Transverse colon (tissue), 4 donors: ENCODE results near the gene SNTG2. TPM values are rescaled to one million over a fixed set of nuclear protein-coding genes. Genes with fewer than 3 reads are reported as not detected.

Source experiments
- DNase-seq: peaks from one replicate; pipeline ENCODE4 v3.0.0-alpha.2; 2019
- H3K27ac ChIP-seq, 4 donors: fragments of 200-600 bp; sonication (generic); 2 replicates each; pipeline ENCODE4 v1.5.1; 2016 to 2018; ENCODE audit warnings: inconsistent platforms in 4 of 4
- H3K27me3 ChIP-seq: fragments of 200-600 bp; sonication (generic); 2 replicates; pipeline ENCODE4 v1.5.1; 2017; ENCODE audit warnings: inconsistent platforms
- H3K36me3 ChIP-seq, 4 donors: fragments of 200-600 bp; sonication (generic); 2 replicates each; pipeline ENCODE4 v1.5.1; 2017 to 2019; ENCODE audit warnings: inconsistent platforms in 4 of 4
- H3K4me1 ChIP-seq, 4 donors: fragments of 200-600 bp; sonication (generic); 2 replicates each; pipeline ENCODE4 v1.5.1; 2017 to 2020; ENCODE audit warnings: inconsistent platforms in 4 of 4
- H3K4me3 ChIP-seq, 4 donors: fragments of 200-600 bp; sonication (generic); 1 replicate in 1 of 4; 2 replicates in 3 of 4; pipeline versions ENCODE4 v1.5.1 to v1.6.1; 2017 to 2019; ENCODE audit warnings: inconsistent platforms in 4 of 4
- H3K9me3 ChIP-seq, 2 donors: fragments of 200-600 bp; sonication (generic); 2 replicates each; pipeline ENCODE4 v1.5.1; 2017 to 2019; ENCODE audit warnings: inconsistent platforms in 2 of 2
- CTCF ChIP-seq, 5 experiments: fragments of 200-600 bp in 3 of 5; fragments of 450-650 bp in 2 of 5; sonication (generic) in 3 of 5; IDR thresholded peaks; 1 replicate in 2 of 5; 2 replicates in 3 of 5; pipeline ENCODE4 v1.5.1; 2016 to 2017; ENCODE audit warnings: antibody characterized with exemption in 5 of 5, inconsistent platforms in 3 of 5, mild to moderate bottlenecking in 2 of 5, moderate library complexity in 1 of 5
- EP300 ChIP-seq: sonication (generic); formaldehyde crosslinking; IDR thresholded peaks from one replicate; pipeline ENCODE4 v1.6.1; 2017; ENCODE audit warnings: antibody characterized with exemption, low read depth
- POLR2A ChIP-seq: fragments of 450-650 bp; IDR thresholded peaks from one replicate; pipeline ENCODE4 v1.6.1; 2016; ENCODE audit warnings: antibody characterized with exemption, mild to moderate bottlenecking, moderate library complexity
- POLR2AphosphoS5 ChIP-seq, 3 donors: sonication (generic); formaldehyde crosslinking; IDR thresholded peaks; one replicate each; pipeline ENCODE4 v1.6.1; 2016; ENCODE audit warnings: antibody characterized with exemption in 3 of 3
- WGBS, 2 donors: methylation state at CpG; one replicate each; pipeline ENCODE4 v1.1.5; 2018; ENCODE audit warnings: low coverage in 1 of 2; 5-methylcytosine and 5-hydroxymethylcytosine counted together
- in situ Hi-C, 4 donors: fragments of 200-750 bp; cut with MboI; loops; one replicate each; pipeline versions ENCODE4 v1.15.0 to v1.15.1; 2017; ENCODE audit warnings: low sequenced_read_pairs in 3 of 4, low pct_ligation_motif_present in 1 of 4, low pct_unique_long_range_greater_than_20kb in 1 of 4
- intact Hi-C: fragments of 100-400 bp; cut with DNase I; formaldehyde crosslinking; loops from one replicate; pipeline ENCODE4 v1.15.1; 2023; ENCODE audit warnings: low total_unique reads
- total RNA-seq, 4 donors: library from RNA; depleted of rRNA; stranded (reverse); fragments of >200 nt; gene quantifications; one replicate each; pipeline ENCODE4 v1.1.0, GENCODE V29; 2016

Gene SNTG2
- total RNA-seq, 4 donors from 2014 or later, result 0.55 to 4.9 (median 1.5) TPM

DNA sequence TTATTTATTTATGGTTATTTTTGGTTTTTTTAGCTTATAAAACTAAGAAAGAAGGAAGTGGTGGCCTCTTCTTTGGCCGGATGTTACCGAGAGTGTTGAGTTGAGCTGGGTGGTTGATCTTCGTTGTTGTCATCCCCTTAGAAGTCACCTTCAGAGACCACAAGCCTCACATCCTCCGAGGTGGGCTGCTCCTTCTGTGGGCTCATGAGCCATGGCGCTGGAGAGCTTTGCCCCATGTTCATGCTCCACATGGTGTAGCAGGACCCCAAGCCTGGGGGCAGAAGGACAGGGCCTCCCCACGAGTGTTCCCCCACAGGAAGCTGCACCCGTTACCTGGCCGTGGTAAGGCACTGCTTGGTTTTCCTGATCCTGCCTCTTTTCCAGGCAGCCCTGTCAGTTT lies 23.4 kb downstream of the SNTG2 start:
- in situ Hi-C loops, result no loop called here
- 29 to 81% methylated on average over 3 to 8 of the region's 8 CpGs for WGBS, 2 donors

GRCh38 chr2:974502-974901 lies 23.9 kb downstream of the SNTG2 start:
- TF ChIP-seq CTCF (IDR thresholded peaks at IDR 0.05), result no peak
- no peak for TF ChIP-seq POLR2AphosphoS5 (IDR thresholded peaks at IDR 0.05)
- TF ChIP-seq EP300, result no peak
- no peak for TF ChIP-seq POLR2A
- H3K9me3 ChIP-seq, result no peaks in the 10 kb centered on the region
- intact Hi-C loops, result no loop called here
- no peaks in the 10 kb centered on the region for H3K27me3 ChIP-seq
- no peaks in the 10 kb centered on the region for H3K4me1 ChIP-seq
- H3K4me3 ChIP-seq, result no peak overlapping the region
- DNase-seq, result no peak
- WGBS, 2 donors, result 10 to 16% methylated on average over 1 to 2 of the region's 2 CpGs
- no peaks in the 10 kb centered on the region for H3K36me3 ChIP-seq
- no peak overlapping the region for H3K27ac ChIP-seq
- in situ Hi-C loops, result no loop called here

More for the DNA sequence above, 23.4 kb downstream of the SNTG2 start:
- Histone ChIP-seq H3K4me1 (no peaks in the 10 kb centered on the region), H3K27me3 (no peaks in the 10 kb centered on the region), H3K36me3 (no peaks in the 10 kb centered on the region), H3K4me3 (no peak overlapping the region), H3K9me3 (no peaks in the 10 kb centered on the region), H3K27ac (no peak overlapping the region)
- TF ChIP-seq POLR2A (no peak), CTCF (IDR thresholded peaks at IDR 0.05) (no peak), POLR2AphosphoS5 (IDR thresholded peaks at IDR 0.05) (no peak), EP300 (no peak)
- intact Hi-C loops, result no loop called here
- no peak for DNase-seq

GRCh38 chr2:975095-975494 lies 24.4 kb downstream of the SNTG2 start:
- H3K36me3 ChIP-seq, result no peaks in the 10 kb centered on the region
- TF ChIP-seq POLR2AphosphoS5 (IDR thresholded peaks at IDR 0.05) (no peak), CTCF (IDR thresholded peaks at IDR 0.05) (no peak), POLR2A (no peak), EP300 (no peak)
- no peak overlapping the region for H3K4me3 ChIP-seq
- H3K9me3 ChIP-seq, result no peaks in the 10 kb centered on the region
- 46 to 50% methylated on average over 1 to 4 of the region's 4 CpGs for WGBS, 2 donors
- H3K4me1 ChIP-seq, result no peaks in the 10 kb centered on the region
- no peak for DNase-seq
- in situ Hi-C loops, result no loop called here
- H3K27ac ChIP-seq, result no peak overlapping the region
- H3K27me3 ChIP-seq, result no peaks in the 10 kb centered on the region
- intact Hi-C loops, result no loop called here

DNA sequence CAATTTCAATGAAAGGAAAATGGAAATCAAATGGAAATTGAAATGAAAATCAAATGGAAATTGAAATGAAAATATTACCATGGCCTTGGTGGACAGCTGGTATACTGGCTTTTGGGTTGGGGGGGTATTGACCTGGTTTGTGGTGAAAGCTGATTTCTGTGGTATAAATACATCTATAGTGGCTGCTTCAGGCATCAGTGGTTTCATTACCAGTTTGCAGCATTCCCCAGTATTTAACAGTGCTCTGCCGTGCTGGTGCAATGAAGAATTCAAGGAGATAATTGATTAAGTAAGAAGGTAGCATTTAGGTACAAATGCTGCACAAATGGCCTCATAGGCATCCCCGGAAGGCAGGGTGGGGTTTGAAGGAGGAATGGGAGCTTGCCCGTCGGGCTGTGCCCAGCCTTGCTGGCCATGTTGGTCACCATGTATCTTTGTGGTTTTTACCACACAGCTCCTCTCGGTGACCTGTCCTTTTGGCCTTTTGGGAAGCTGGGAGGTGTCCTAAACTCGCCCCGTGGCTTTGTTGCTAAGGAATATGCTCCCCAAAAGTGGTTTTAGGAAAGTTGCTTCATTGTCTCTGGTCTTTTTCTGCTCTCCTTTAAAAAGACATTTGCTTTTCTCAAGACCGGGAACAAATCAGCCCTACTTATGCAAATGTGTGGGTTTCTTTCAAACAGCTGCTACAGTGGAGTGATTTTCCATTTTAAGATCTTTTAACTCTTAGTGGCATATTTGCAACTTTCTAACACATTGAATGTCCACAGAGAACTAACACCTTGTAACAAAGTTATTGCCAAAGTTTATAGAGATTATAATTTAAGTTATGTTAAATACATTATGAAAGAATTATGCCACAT lies 28.6 kb downstream of the SNTG2 start:
- WGBS, 2 donors, result 17 to 65% methylated on average over 1 to 8 of the region's 8 CpGs
- TF ChIP-seq POLR2A (no peak), POLR2AphosphoS5 (IDR thresholded peaks at IDR 0.05) (no peak)
- H3K36me3 ChIP-seq, result no peaks in the 10 kb centered on the region
- DNase-seq, result no peak
- no peaks in the 10 kb centered on the region for H3K27me3 ChIP-seq
- no peaks in the 10 kb centered on the region for H3K9me3 ChIP-seq
- in situ Hi-C loops (no loop called here), intact Hi-C loops (no loop called here)
- no peak overlapping the region for H3K4me3 ChIP-seq
- no peak overlapping the region for H3K27ac ChIP-seq
- H3K4me1 ChIP-seq, result no peaks in the 10 kb centered on the region
